ENCODE measurements around the gene REV1.
"Not testable (repeated sequence)": the region's sequence is repeated elsewhere in the genome, so short reads cannot be mapped to it uniquely, and the experiment has no call there.

Gene REV1

GRCh38 chr2:99403084-99403483 is 86.7 kb downstream of the REV1 start:
- DNase-seq (ENCODE audit: low read depth), result no peak

GRCh38 chr2:99401841-99402240 is 88.0 kb downstream of the REV1 start:
- no peak for DNase-seq (ENCODE audit: low read depth)

- DNase-seq (ENCODE audit: low read depth), result no peak
These were observed 90.0 kb downstream of the REV1 start for GRCh38 chr2:99399795-99400194.

GRCh38 chr2:99399063-99399462 is 90.8 kb downstream of the REV1 start:
- DNase-seq (ENCODE audit: low read depth), result no peak

GRCh38 chr2:99398303-99398702 is 91.5 kb downstream of the REV1 start:
- DNase-seq (ENCODE audit: low read depth), result no peak

- DNase-seq (ENCODE audit: low read depth), result no peak
These were observed 92.4 kb downstream of the REV1 start for GRCh38 chr2:99397266-99397920.

- no peak for DNase-seq (ENCODE audit: low read depth)
These were observed 94.2 kb downstream of the REV1 start for GRCh38 chr2:99395589-99396130.

- no peak for DNase-seq (ENCODE audit: low read depth)
These were observed 99.9 kb downstream of the REV1 start for GRCh38 chr2:99389946-99390345.

GRCh38 chr2:99389371-99389770 is 100.4 kb downstream of the REV1 start:
- no peak for DNase-seq (ENCODE audit: low read depth)

- no peak for DNase-seq (ENCODE audit: low read depth)
These were observed 100.9 kb downstream of the REV1 start for GRCh38 chr2:99388892-99389291.

- no peak for DNase-seq (ENCODE audit: low read depth)
These were observed 103.8 kb downstream of the REV1 start for GRCh38 chr2:99386011-99386410.

- no peak for DNase-seq (ENCODE audit: low read depth)
These were observed 107.7 kb downstream of the REV1 start for GRCh38 chr2:99382143-99382542.

- no peak for DNase-seq (ENCODE audit: low read depth)
These were observed 109.3 kb downstream of the REV1 start for GRCh38 chr2:99380376-99381010.

GRCh38 chr2:99377879-99378278 is 111.9 kb downstream of the REV1 start:
- no peak for DNase-seq (ENCODE audit: low read depth)

- DNase-seq (ENCODE audit: low read depth), result no peak
These were observed 113.5 kb downstream of the REV1 start for GRCh38 chr2:99376254-99376864.

- DNase-seq (ENCODE audit: low read depth), result no peak
These were observed 115.1 kb downstream of the REV1 start for GRCh38 chr2:99374747-99375146.

GRCh38 chr2:99373144-99373543 is 116.7 kb downstream of the REV1 start:
- no peak for DNase-seq (ENCODE audit: low read depth)

GRCh38 chr2:99368854-99369253 is 121.0 kb downstream of the REV1 start:
- not testable (repeated sequence) for DNase-seq (ENCODE audit: low read depth)

GRCh38 chr2:99365661-99366060 is 124.2 kb downstream of the REV1 start:
- no peak for DNase-seq (ENCODE audit: low read depth)

GRCh38 chr2:99356853-99357252 is 133.0 kb downstream of the REV1 start:
- DNase-seq (ENCODE audit: low read depth), result no peak

- not testable (repeated sequence) for DNase-seq (ENCODE audit: low read depth)
These were observed 135.0 kb downstream of the REV1 start for GRCh38 chr2:99354825-99355224.

- DNase-seq (ENCODE audit: low read depth), result peak; percentile 7
These were observed 135.7 kb downstream of the REV1 start for GRCh38 chr2:99354070-99354469.
